Measurements from ENCODE around the gene TAF1B. TPM values are rescaled to one million over a fixed set of nuclear protein-coding genes. Genes with fewer than 3 reads are reported as not detected.

Gene TAF1B
- total and polyA plus RNA-seq, 2 donors (not counting 3 experiments of a cell fraction or from before 2014, with no cell fraction given) = 6.3 to 29.4 TPM

- dilution Hi-C loops (cut with MboI; ENCODE audit: extremely low pct_ligation_motif_present, low sequenced_read_pairs) = no loop called here
- H2AFZ ChIP-seq (ENCODE audit: low read depth, low read length) = no peak overlapping the region
- no peaks in the 10 kb centered on the region for H3K4me1 ChIP-seq (ENCODE audit: control insufficient read depth, extremely low read depth, insufficient read depth, low read length)
- H3K27ac ChIP-seq (ENCODE audit: insufficient read depth, low read depth, low read length) = no peak overlapping the region
- H3K9me3 ChIP-seq (replicated peaks; ENCODE audit: control insufficient read depth, insufficient read depth, low read length) = no peaks in the 10 kb centered on the region
- CTCF ChIA-PET = interaction anchor here (1.1 to 2.9 kb wide), 2 partner anchors 95 to 109 kb away, joined by 3 to 15 read pairs; no protein-coding TSS in a partner anchor
- POLR2A ChIA-PET = no interaction called here
- no peaks in the 10 kb centered on the region for H3K79me2 ChIP-seq (ENCODE audit: control insufficient read depth, insufficient read depth, low read length)
- no TSS peak for BruUV-seq (replicated peaks)
- TF ChIP-seq, protein P1, sequence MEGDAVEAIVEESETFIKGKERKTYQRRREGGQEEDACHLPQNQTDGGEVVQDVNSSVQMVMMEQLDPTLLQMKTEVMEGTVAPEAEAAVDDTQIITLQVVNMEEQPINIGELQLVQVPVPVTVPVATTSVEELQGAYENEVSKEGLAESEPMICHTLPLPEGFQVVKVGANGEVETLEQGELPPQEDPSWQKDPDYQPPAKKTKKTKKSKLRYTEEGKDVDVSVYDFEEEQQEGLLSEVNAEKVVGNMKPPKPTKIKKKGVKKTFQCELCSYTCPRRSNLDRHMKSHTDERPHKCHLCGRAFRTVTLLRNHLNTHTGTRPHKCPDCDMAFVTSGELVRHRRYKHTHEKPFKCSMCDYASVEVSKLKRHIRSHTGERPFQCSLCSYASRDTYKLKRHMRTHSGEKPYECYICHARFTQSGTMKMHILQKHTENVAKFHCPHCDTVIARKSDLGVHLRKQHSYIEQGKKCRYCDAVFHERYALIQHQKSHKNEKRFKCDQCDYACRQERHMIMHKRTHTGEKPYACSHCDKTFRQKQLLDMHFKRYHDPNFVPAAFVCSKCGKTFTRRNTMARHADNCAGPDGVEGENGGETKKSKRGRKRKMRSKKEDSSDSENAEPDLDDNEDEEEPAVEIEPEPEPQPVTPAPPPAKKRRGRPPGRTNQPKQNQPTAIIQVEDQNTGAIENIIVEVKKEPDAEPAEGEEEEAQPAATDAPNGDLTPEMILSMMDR (IDR thresholded peaks at IDR 0.05; ENCODE audit: extremely low read depth in 1 of 2, insufficient read depth in 1 of 2, low read depth in 1 of 2, low read length in 2 of 2) = no peak
- TF ChIP-seq JUN (IDR thresholded peaks at IDR 0.05; ENCODE audit: borderline replicate concordance, insufficient read depth, insufficient read length, low read depth) = no peak
- TF ChIP-seq POLR2AphosphoS5 (IDR thresholded peaks at IDR 0.05; ENCODE audit: insufficient read depth, low read depth, low read length) = no peak
- TF ChIP-seq, protein P2, sequence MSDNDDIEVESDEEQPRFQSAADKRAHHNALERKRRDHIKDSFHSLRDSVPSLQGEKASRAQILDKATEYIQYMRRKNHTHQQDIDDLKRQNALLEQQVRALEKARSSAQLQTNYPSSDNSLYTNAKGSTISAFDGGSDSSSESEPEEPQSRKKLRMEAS (IDR thresholded peaks at IDR 0.05; ENCODE audit: insufficient read depth, insufficient read length) = no peak
- no peak for TF ChIP-seq GATA2 (IDR thresholded peaks at IDR 0.05; ENCODE audit: insufficient read depth, insufficient read length, low read depth, low read length)
- TF ChIP-seq POLR2A (IDR thresholded peaks at IDR 0.05; ENCODE audit: low read depth, low read length) = no peak
- no peak for TF ChIP-seq EZH2 (IDR thresholded peaks at IDR 0.05; ENCODE audit: borderline replicate concordance, low read depth, low read length, severe bottlenecking)
- no peak for TF ChIP-seq FOS (IDR thresholded peaks at IDR 0.05; ENCODE audit: borderline replicate concordance, insufficient read depth, low read length)
- FAIRE-seq = no peak
- H3K27me3 ChIP-seq (ENCODE audit: control insufficient read depth in 2 of 2, insufficient read depth in 2 of 2, low read length in 2 of 2) = no peaks in the 10 kb centered on the region
- H3K36me3 ChIP-seq (ENCODE audit: control insufficient read depth in 2 of 2, extremely low read depth in 1 of 2, insufficient read depth in 2 of 2, low read length in 2 of 2) = no peaks in the 10 kb centered on the region
- H3K9ac ChIP-seq (replicated peaks; ENCODE audit: extremely low read depth, insufficient read depth, low read length) = no peak overlapping the region
- no peaks in the 10 kb centered on the region for H4K20me1 ChIP-seq (replicated peaks; ENCODE audit: control insufficient read depth, extremely low read depth, insufficient read depth, low read length)
- DNase-seq (ENCODE audit: low read depth, low spot score) = no peak
- H3K9me1 ChIP-seq (replicated peaks; ENCODE audit: control insufficient read depth, extremely low read depth, insufficient read depth, low read length) = no peaks in the 10 kb centered on the region
- intact Hi-C loops (cut with micrococcal nuclease) = no loop called here
- H3K4me2 ChIP-seq (ENCODE audit: insufficient read depth, low read length) = no peak overlapping the region
- no peak overlapping the region for H3K4me3 ChIP-seq (replicated peaks in 1 of 3; ENCODE audit: insufficient read depth in 1 of 3, low read depth in 1 of 3, low read length in 3 of 3)
Observed at GRCh38 chr2:9908639-9909038, 65.4 kb downstream of the TAF1B start.

Measured in endothelial cell of umbilical vein (primary cell).